H1 (cell line): ENCODE data around the gene FEV. TPM values are rescaled to one million over a fixed set of nuclear protein-coding genes. Genes with fewer than 3 reads are reported as not detected.

ENCODE experiments used
- CTCF ChIA-PET: fragments of 300-600 bp; sonication (Branson Sonifier 250); formaldehyde crosslinking; loops from one replicate; lab custom pipeline; 2021; ENCODE audit not compliant: partially characterized antibody; lab: Charles Lee
- POLR2A ChIA-PET: fragments of 300-600 bp; sonication (Branson Sonifier 250); formaldehyde crosslinking; loops from one replicate; lab custom pipeline; 2021; ENCODE audit warnings: inconsistent platforms; ENCODE audit not compliant: partially characterized antibody; lab: Charles Lee
- DNase-seq, 2 experiments: peaks; one replicate each; pipeline versions ENCODE4 v3.0.0 to v3.0.0-alpha.2; 2010 to 2022; ENCODE audit warnings: low spot score in 2 of 2, low read depth in 1 of 2, mixed read lengths in 1 of 2
- FAIRE-seq: peaks from 2 replicates; lab custom pipeline; 2011; peaks lifted over from hg19 to GRCh38; lab: Jason Lieb, UNC
- H2AFZ ChIP-seq: 2 replicates; pipeline ENCODE4 v1.8.1; 2012; ENCODE audit warnings: low read length, inconsistent platforms
- H2AK5ac ChIP-seq: 2 replicates; pipeline ENCODE4 v1.6.1; 2013; ENCODE audit warnings: low read depth, low read length
- H2BK120ac ChIP-seq: replicated peaks from 2 replicates; pipeline ENCODE3; 2013; ENCODE audit warnings: low read depth, low read length, inconsistent platforms
- H2BK12ac ChIP-seq: 2 replicates; pipeline ENCODE4 v1.6.1; 2013; ENCODE audit warnings: low read depth, low read length
- H2BK15ac ChIP-seq: 2 replicates; pipeline ENCODE4 v1.6.1; 2013; ENCODE audit warnings: low read length
- H2BK20ac ChIP-seq: 2 replicates; pipeline ENCODE4 v1.6.1; 2013; ENCODE audit warnings: low read length
- H2BK5ac ChIP-seq: 2 replicates; pipeline ENCODE4 v1.6.1; 2013; ENCODE audit warnings: low read depth, low read length
- H3K14ac ChIP-seq: 2 replicates; pipeline ENCODE4 v1.6.1; 2013; ENCODE audit warnings: inconsistent platforms; ENCODE audit not compliant: insufficient read length
- H3K18ac ChIP-seq: 2 replicates; pipeline ENCODE4 v1.6.1; 2013; ENCODE audit warnings: low read length; ENCODE audit errors: extremely low read depth
- H3K23ac ChIP-seq: 2 replicates; pipeline ENCODE4 v1.6.1; 2013; ENCODE audit warnings: inconsistent platforms; ENCODE audit not compliant: insufficient read length
- H3K23me2 ChIP-seq: 2 replicates; pipeline ENCODE4 v1.6.1; 2013; ENCODE audit warnings: low read depth, low read length
- H3K27ac ChIP-seq: 2 replicates; pipeline ENCODE4 v1.6.1; 2011; ENCODE audit warnings: low read depth, low read length, inconsistent platforms
- H3K27me3 ChIP-seq, 4 experiments: replicated peaks in 1 of 4; 1 replicate in 1 of 4; 2 replicates in 3 of 4; pipeline versions ENCODE4 v1.6.1 to v1.8.1; 2011 to 2013; ENCODE audit warnings: low read length in 3 of 4, mild to moderate bottlenecking in 3 of 4, inconsistent platforms in 2 of 4, mixed read lengths in 2 of 4, moderate library complexity in 1 of 4; ENCODE audit not compliant: control insufficient read depth in 3 of 4, insufficient read depth in 3 of 4; ENCODE audit errors: extremely low read depth in 1 of 4
- H3K36me3 ChIP-seq, 4 experiments: 2 replicates each; pipeline versions ENCODE4 v1.6.1 to v1.8.1; 2011 to 2013; ENCODE audit warnings: mild to moderate bottlenecking in 4 of 4, low read length in 3 of 4, moderate library complexity in 2 of 4, control low read depth in 1 of 4, inconsistent platforms in 1 of 4; ENCODE audit not compliant: insufficient read depth in 4 of 4, control insufficient read depth in 2 of 4
- H3K4ac ChIP-seq: replicated peaks from 2 replicates; pipeline ENCODE3; 2013; ENCODE audit warnings: low read length, low read depth, mixed read lengths, inconsistent platforms; ENCODE audit not compliant: insufficient read length
- H3K4me1 ChIP-seq, 4 experiments: replicated peaks in 1 of 4; 1 replicate in 1 of 4; 2 replicates in 3 of 4; pipeline versions ENCODE4 v1.6.1 to v1.8.1; 2011 to 2013; ENCODE audit warnings: low read length in 3 of 4, inconsistent platforms in 2 of 4, mixed read lengths in 1 of 4; ENCODE audit not compliant: insufficient read depth in 4 of 4, control insufficient read depth in 3 of 4
- H3K4me2 ChIP-seq, 2 experiments: 2 replicates each; pipeline versions ENCODE4 v1.6.1 to v1.8.1; 2011 to 2013; ENCODE audit warnings: low read depth in 2 of 2, low read length in 2 of 2, control low read depth in 1 of 2, inconsistent platforms in 1 of 2, mild to moderate bottlenecking in 1 of 2; ENCODE audit not compliant: insufficient read depth in 1 of 2
- H3K4me3 ChIP-seq, 4 experiments: fragments of 200-600, 300-600 bp in 1 of 4; sonication (generic), shearing (Covaris generic), sonication (Bioruptor Twin) in 1 of 4; 2 replicates each; pipeline versions ENCODE4 v1.5.1 to v1.8.1; 2011 to 2016; ENCODE audit warnings: low read length in 4 of 4, low read depth in 3 of 4, control low read depth in 2 of 4, inconsistent platforms in 2 of 4, mild to moderate bottlenecking in 2 of 4, mixed read lengths in 1 of 4, moderate library complexity in 1 of 4; ENCODE audit not compliant: insufficient read depth in 2 of 4; ENCODE audit errors: extremely low read depth in 1 of 4
- H3K56ac ChIP-seq: replicated peaks from 2 replicates; pipeline ENCODE3; 2013; ENCODE audit warnings: low read depth, mild to moderate bottlenecking, mixed read lengths, low read length, inconsistent platforms; ENCODE audit not compliant: insufficient read length
- H3K79me1 ChIP-seq: 2 replicates; pipeline ENCODE4 v1.6.1; 2013; ENCODE audit warnings: low read depth, low read length, control low read depth
- H3K79me2 ChIP-seq, 2 experiments: 2 replicates each; pipeline versions ENCODE4 v1.6.1 to v1.8.1; 2012 to 2013; ENCODE audit warnings: low read length in 2 of 2, mild to moderate bottlenecking in 2 of 2, inconsistent platforms in 1 of 2; ENCODE audit not compliant: insufficient read depth in 2 of 2, control insufficient read depth in 1 of 2
- H3K9ac ChIP-seq, 4 experiments: replicated peaks in 1 of 4; 1 replicate in 1 of 4; 2 replicates in 3 of 4; pipeline versions ENCODE4 v1.6.1 to v1.8.1; 2011 to 2013; ENCODE audit warnings: low read depth in 3 of 4, low read length in 3 of 4, control low read depth in 2 of 4, mild to moderate bottlenecking in 2 of 4, moderate library complexity in 2 of 4, inconsistent platforms in 1 of 4; ENCODE audit errors: extremely low read depth in 1 of 4
- H3K9me3 ChIP-seq, 2 experiments: 2 replicates each; pipeline versions ENCODE4 v1.6.1 to v1.8.1; 2012 to 2013; ENCODE audit warnings: mild to moderate bottlenecking in 2 of 2, moderate library complexity in 2 of 2, control low read depth in 1 of 2, inconsistent platforms in 1 of 2, low read depth in 1 of 2, low read length in 1 of 2, mixed read lengths in 1 of 2; ENCODE audit not compliant: insufficient read depth in 2 of 2
- H4K20me1 ChIP-seq, 2 experiments: replicated peaks in 1 of 2; 2 replicates each; pipeline versions ENCODE3 to v1.8.1; 2011 to 2013; ENCODE audit warnings: inconsistent platforms in 2 of 2, low read length in 2 of 2, mild to moderate bottlenecking in 1 of 2; ENCODE audit not compliant: insufficient read depth in 2 of 2, control insufficient read depth in 1 of 2
- H4K5ac ChIP-seq: 2 replicates; pipeline ENCODE4 v1.6.1; 2013; ENCODE audit warnings: low read length, low read depth, mixed read lengths, inconsistent platforms; ENCODE audit not compliant: insufficient read length
- H4K8ac ChIP-seq: 2 replicates; pipeline ENCODE4 v1.8.0; 2013; ENCODE audit warnings: mild to moderate bottlenecking, moderate library complexity, low read length, inconsistent platforms; ENCODE audit not compliant: insufficient read depth; ENCODE audit errors: extremely low read depth
- H4K91ac ChIP-seq: replicated peaks from 2 replicates; pipeline ENCODE3; 2013; ENCODE audit warnings: low read length, mixed read lengths, inconsistent platforms; ENCODE audit not compliant: insufficient read length
- ASH2L ChIP-seq: fragments of 200-600, 300-600 bp; sonication (generic); IDR thresholded peaks from one replicate; pipeline ENCODE4 v1.7.1; 2017; ENCODE audit warnings: low read length
- ATF2 ChIP-seq: IDR thresholded peaks from 2 replicates; pipeline ENCODE4 v1.6.1; 2012; ENCODE audit warnings: low read length, inconsistent platforms
- CBX8 ChIP-seq: fragments of 300-800, 300-1000 bp; sonication (generic); IDR thresholded peaks from 2 replicates; pipeline ENCODE4 v1.7.1; 2016; ENCODE audit warnings: low read depth, low read length, borderline replicate concordance
- EGR1 ChIP-seq: IDR thresholded peaks from 2 replicates; pipeline ENCODE4 v1.6.1; 2011; ENCODE audit warnings: low read depth, low read length, borderline replicate concordance
- POLR2A ChIP-seq, 2 experiments: IDR thresholded peaks; 1 replicate in 1 of 2; 2 replicates in 1 of 2; pipeline ENCODE4 v1.6.1; 2011; ENCODE audit warnings: low read depth in 2 of 2, low read length in 2 of 2, mild to moderate bottlenecking in 2 of 2; ENCODE audit errors: control extremely low read depth in 1 of 2
- POU5F1 ChIP-seq: IDR thresholded peaks from 2 replicates; pipeline ENCODE4 v1.6.1; 2011; ENCODE audit warnings: low read depth, mild to moderate bottlenecking, low read length, moderate library complexity
- RAD21 ChIP-seq, 2 experiments: IDR thresholded peaks in 1 of 2; conservative IDR thresholded peaks in 1 of 2; 2 replicates each; pipeline ENCODE4 v1.6.1; 2011; ENCODE audit warnings: low read depth in 2 of 2, low read length in 2 of 2, improper control_type of control experiment in 1 of 2, inconsistent platforms in 1 of 2, mild to moderate bottlenecking in 1 of 2, moderate library complexity in 1 of 2
- SUZ12 ChIP-seq: fragments of 200-600 bp; sonication (generic); IDR thresholded peaks from 2 replicates; pipeline ENCODE4 v1.6.1; 2012; ENCODE audit warnings: mild to moderate bottlenecking, inconsistent platforms, low read length, moderate library complexity, mixed read lengths
- YY1 ChIP-seq: IDR thresholded peaks from 2 replicates; pipeline ENCODE4 v1.6.1; 2011; ENCODE audit warnings: low read depth, mild to moderate bottlenecking, low read length
- WGBS, 2 experiments: shearing (Covaris generic) in 1 of 2; methylation state at CpG; one replicate each; pipeline versions ENCODE4 v1.1.6 to v1.1.7; 2013 to 2015; ENCODE audit warnings: low lambda C conversion rate in 2 of 2, mixed read lengths in 2 of 2, inconsistent platforms in 1 of 2, low coverage in 1 of 2, missing lambda C conversion rate in 1 of 2; ENCODE audit not compliant: insufficient replicate concordance in 2 of 2, insufficient coverage in 1 of 2, insufficient read length in 1 of 2; ENCODE audit errors: extremely low coverage in 1 of 2, missing lambda C conversion rate in 1 of 2; 5-methylcytosine and 5-hydroxymethylcytosine counted together
- polyA plus RNA-seq, 7 experiments: library from polyadenylated mRNA; depleted of rRNA in 3 of 7; stranded (reverse) in 5 of 7; unstranded in 2 of 7; fragments of >200 nt in 5 of 7; fragments of 200-250 nt in 2 of 7; gene quantifications; 1 replicate in 5 of 7; 2 replicates in 1 of 7; 4 replicates in 1 of 7; pipeline versions ENCODE4 v1.2.1 to v1.2.3, GENCODE V29; 2011 to 2013; ENCODE audit warnings: missing spikeins in 2 of 7, mixed read lengths in 2 of 7
- total RNA-seq: library from RNA; stranded (reverse); fragmentation: NEBNext Ultra II Directional; extraction: Animal tissue kit (Norgen Biotek cat#: 25700); gene quantifications from 2 replicates; pipeline ENCODE4 v1.2.1, GENCODE V29; 2021

Gene FEV
- total and polyA plus RNA-seq, 2 of the 8 experiments (the other 6 are each of a cell fraction or from before 2014, with no cell fraction given), result not detected

- Histone ChIP-seq H3K4ac (no peak overlapping the region), H3K23ac (no peak overlapping the region), H2BK5ac (no peak overlapping the region), H2BK15ac (no peak overlapping the region), H2BK120ac (no peak overlapping the region), H4K8ac (no peak overlapping the region), H3K79me1 (no peaks in the 10 kb centered on the region), H4K91ac (no peak overlapping the region), H4K5ac (no peak overlapping the region), H3K14ac (no peak overlapping the region), H3K23me2 (no peaks in the 10 kb centered on the region), H3K27me3 (peaks cover 0 to 3% (median 0%) of the 10 kb centered on the region in 4 experiments; a peak in 3 of 7 replicates), H3K27ac (no peak overlapping the region), H2BK12ac (no peak overlapping the region), H2BK20ac (no peak overlapping the region), H3K18ac (no peak overlapping the region), H3K79me2 (no peaks in the 10 kb centered on the region), H2AFZ (no peak overlapping the region), H3K4me3 (no peak overlapping the region), H2AK5ac (no peak overlapping the region), H3K9me3 (no peaks in the 10 kb centered on the region), H3K9ac (no peak overlapping the region), H3K4me1 (no peaks in the 10 kb centered on the region), H3K4me2 (no peak overlapping the region), H4K20me1 (peaks cover 0 to 1% of the 10 kb centered on the region in 2 experiments), H3K56ac (no peak overlapping the region), H3K36me3 (no peaks in the 10 kb centered on the region)
- 88% methylated on average over 9 of the region's 9 CpGs; no CpG with 5 or more reads in 1 of the 2 experiments for WGBS, 2 experiments
- POLR2A ChIA-PET, result interaction anchor here (1.4 kb wide), 1 partner anchor 8 kb away, joined by 3 read pairs; no protein-coding TSS in a partner anchor
- FAIRE-seq, result no peak
- TF ChIP-seq SUZ12 (no peak), ASH2L (no peak), CBX8 (no peak), ATF2 (no peak), POU5F1 (no peak), YY1 (no peak), EGR1 (no peak), POLR2A (IDR thresholded peaks at IDR 0.05; ENCODE audit: control extremely low read depth in 1 of 2, low read depth in 2 of 2, low read length in 2 of 2) (no peak), RAD21 (IDR thresholded peaks at IDR 0.05 in 1 of 2, conservative IDR thresholded peaks at IDR 0.05 in 1 of 2; ENCODE audit: low read depth in 2 of 2, low read length in 2 of 2) (no peak)
- CTCF ChIA-PET, result interaction anchor here (0.8 to 6.9 kb wide), 7 partner anchors 8 to 138 kb away, joined by 3 to 42 read pairs (median 5); no protein-coding TSS in a partner anchor
- no peak for DNase-seq
Measured at GRCh38 chr2:219021591-219021990, 36.6 kb upstream of the FEV start.
